ENCODE data around the gene PIP4K2A.

- TF ChIP-seq EZH2 (IDR thresholded peaks at IDR 0.05; ENCODE audit: low read depth, low read length, severe bottlenecking) (no peak), KDM1A (IDR thresholded peaks at IDR 0.05; ENCODE audit: borderline replicate concordance, low read length) (no peak)
Observed at GRCh38 chr10:22611425-22612115, 102.8 kb downstream of the PIP4K2A start.

Measured in H1 (cell line).